ENCODE measurements around the gene DZIP1.

The DZIP1 gene

GRCh38 chr13:95546919-95547318 is 97.6 kb downstream of the DZIP1 start:
- DNase-seq (ENCODE audit: low read depth in 2 of 2) = no peak

DNA sequence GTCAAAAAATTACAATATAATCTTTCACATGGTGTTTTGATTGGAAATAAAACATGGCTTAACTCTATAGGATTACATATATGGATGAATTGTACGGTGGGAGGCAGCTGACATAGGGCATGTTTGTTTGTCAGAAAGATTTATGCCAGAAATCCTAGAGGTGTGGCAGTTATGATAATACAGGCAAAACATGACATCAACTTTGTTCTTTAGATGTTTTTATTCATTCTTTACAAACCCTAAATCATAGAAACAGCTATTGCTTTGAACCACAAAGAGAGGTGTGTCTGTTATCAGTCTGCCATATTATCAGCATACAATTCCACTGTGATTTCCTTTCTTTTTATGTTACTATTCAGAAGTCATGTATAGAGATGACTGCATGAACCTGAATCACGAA is 100.2 kb downstream of the DZIP1 start:
- no peak for DNase-seq (ENCODE audit: low read depth in 2 of 2)

DNA sequence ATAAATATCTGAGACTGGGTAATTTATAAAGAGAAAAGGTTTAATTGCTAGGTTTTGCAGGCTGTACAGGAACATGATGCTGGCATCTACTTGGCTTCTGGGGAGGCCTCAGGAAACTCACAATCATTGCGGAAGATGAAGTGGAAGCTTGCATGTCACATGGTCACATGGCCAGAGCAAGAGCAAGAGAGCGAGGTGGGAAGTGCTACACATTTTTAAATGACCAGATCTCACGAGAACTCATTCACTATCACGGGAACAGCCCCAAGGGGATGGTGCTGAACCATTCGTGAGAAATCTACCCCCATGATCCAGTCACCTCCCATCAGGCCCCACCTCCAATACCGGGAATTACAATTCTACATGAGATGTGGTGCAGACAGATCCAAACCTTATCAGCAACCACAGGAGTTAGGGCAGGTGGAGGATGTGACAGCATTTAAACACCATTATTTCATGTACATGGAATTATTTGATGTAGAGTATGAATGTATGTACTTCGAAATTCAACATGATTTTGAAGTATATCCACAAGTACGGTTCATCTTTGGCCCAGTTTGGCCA is 102.5 kb downstream of the DZIP1 start:
- no peak for DNase-seq (ENCODE audit: low read depth in 2 of 2)

GRCh38 chr13:95541308-95541707 is 103.2 kb downstream of the DZIP1 start:
- DNase-seq (ENCODE audit: low read depth in 2 of 2) = no peak

DNA sequence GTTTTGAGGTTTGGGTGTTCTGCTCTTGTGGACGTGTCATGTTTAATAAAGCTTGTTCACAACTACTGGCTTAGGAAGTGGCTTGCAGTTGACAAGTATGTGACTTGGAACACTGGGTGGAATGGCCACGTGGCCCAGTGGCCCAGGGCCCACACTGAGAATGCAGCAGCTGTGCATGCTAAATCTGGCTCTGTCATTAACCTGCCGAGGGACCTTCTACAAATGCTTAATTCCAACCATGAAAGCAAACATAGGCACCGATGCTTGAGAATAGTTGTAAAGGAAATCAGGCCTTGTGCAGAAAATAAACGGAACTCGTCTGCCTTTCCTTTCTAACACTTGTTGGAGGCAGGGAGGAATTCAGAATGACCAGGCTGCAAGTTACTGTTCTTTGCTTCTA is 103.6 kb downstream of the DZIP1 start:
- no peak for DNase-seq (ENCODE audit: low read depth in 2 of 2)

GRCh38 chr13:95536632-95537241 is 107.8 kb downstream of the DZIP1 start:
- no peak for DNase-seq (ENCODE audit: low read depth in 2 of 2)

DNA sequence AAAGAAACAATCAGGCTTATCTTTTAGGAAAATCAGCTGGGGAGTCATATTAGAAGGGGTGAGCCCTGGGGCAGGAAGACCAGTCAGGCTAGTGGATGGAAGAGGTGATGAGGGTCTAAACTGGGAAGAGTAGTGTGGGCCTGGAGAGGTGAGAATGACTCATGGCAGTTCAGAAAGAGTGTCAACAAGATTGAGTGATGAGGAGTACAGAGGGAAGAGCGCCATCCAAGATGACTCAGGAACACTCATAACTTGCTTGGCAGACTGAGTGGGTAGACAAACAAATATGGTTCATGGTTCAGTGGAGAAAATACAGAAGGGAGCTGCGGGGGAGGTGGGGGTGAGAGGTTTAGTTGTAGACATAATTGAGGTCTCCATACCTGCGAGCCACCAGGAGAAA is 109.3 kb downstream of the DZIP1 start:
- DNase-seq (ENCODE audit: low read depth in 2 of 2) = no peak

DNA sequence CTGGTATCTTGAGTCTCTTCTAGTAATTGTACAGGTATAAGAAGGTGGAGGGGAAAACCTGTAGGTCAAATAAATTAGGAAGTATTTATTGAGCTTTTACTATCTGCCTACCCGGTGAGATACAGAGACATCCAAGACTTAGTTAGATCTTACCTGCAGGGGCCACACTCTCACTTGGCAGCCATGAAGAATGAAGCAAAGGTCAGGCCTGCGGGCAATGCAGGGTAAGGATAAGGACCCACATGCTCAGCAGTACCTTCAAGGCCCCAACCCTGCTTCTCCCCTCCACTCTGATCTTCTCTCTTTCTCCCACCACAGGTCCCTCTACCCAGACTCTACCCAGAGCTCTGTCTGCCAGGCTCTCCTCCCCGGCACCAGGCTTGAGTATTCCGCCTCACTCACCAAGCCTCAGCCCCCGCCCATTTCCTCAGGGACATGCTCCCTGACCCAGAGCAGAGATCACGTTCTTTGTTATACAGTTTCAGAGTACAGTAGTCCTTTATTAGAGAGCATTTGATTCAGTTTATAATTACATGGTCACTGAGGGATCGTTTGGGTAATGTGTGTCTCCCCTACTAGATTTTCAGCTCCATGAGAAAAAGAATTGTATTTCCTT is 110.9 kb downstream of the DZIP1 start:
- DNase-seq (ENCODE audit: low read depth in 2 of 2) = no peak

DNA sequence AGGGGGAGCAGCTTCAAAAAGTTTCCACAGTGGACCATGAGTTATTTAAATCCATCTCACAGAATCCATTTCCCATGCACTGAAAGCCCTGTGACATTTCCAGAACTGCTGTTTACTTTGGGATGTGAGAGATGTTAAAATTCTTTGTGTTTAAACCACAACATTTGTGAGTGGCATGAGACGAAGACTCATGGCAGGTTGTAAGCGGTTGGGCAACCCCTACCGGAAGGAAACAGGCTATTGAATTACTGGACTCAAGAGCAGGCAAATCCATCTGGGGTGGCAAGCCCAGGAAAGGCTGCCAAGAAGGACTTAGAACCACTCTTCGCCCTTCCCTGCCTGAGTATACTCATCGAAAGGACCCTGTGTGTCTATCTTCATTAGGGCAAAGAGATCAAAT is 114.3 kb downstream of the DZIP1 start:
- DNase-seq (ENCODE audit: low read depth in 2 of 2) = no peak

Data from stimulated activated CD8-positive, alpha-beta memory T cell treated with anti-CD3 and anti-CD28 coated beads, Interleukin-15, amount 100 ng/mL, for 48 hours (primary cell).